K562 (cell line): ENCODE results near the gene PCBP3. TPM values are rescaled to one million over a fixed set of nuclear protein-coding genes. Genes with fewer than 3 reads are reported as not detected.

Source experiments
- ATAC-seq: fragments of 200-7000 bp; cut with Tn5 transposase; 3 replicates; pipeline ENCODE4 v1.9.1; 2020; ENCODE audit warnings: moderate library complexity
- BruUV-seq: library from RNA; stranded (reverse); fragments of 400-500 nt; replicated peaks from 2 replicates; lab custom pipeline; 2021; lab: Mats Ljungman, UMichigan
- CTCF ChIA-PET: fragments of 300-600 bp; formaldehyde crosslinking; extraction: SDS; loops from one replicate; lab custom pipeline; 2021; ENCODE audit warnings: low intra/inter-chr PET ratio; lab: Yijun Ruan, JAX
- POLR2A ChIA-PET: fragments of 300-600, 350-650 bp; sonication (Branson Sonifier 250); formaldehyde crosslinking; extraction: SDS; loops from one replicate; lab custom pipeline; 2021; ENCODE audit warnings: antibody characterized with exemption, inconsistent platforms; lab: Yijun Ruan, JAX
- DNase-seq, 4 experiments: peaks; one replicate each; pipeline versions ENCODE4 v3.0.0 to v3.0.0-alpha.2; 2011 to 2018; ENCODE audit warnings: low spot score in 3 of 4, mixed read lengths in 3 of 4; ENCODE audit errors: extremely low read depth in 1 of 4
- FAIRE-seq: peaks from 2 replicates; lab custom pipeline; 2011; peaks lifted over from hg19 to GRCh38; lab: Jason Lieb, UNC
- H2AFZ ChIP-seq: 2 replicates; pipeline ENCODE4 v1.6.0; 2011; ENCODE audit warnings: low read depth, low read length, control low read depth, inconsistent platforms
- H3K27ac ChIP-seq: fragments of 200-600 bp; 3 replicates; pipeline ENCODE4 v1.8.0; 2011; ENCODE audit warnings: low read depth, mild to moderate bottlenecking, control low read depth, inconsistent platforms, low read length, moderate library complexity, mixed read lengths; ENCODE audit errors: extremely low read depth
- H3K27me3 ChIP-seq, 2 experiments: fragments of 300-600 bp in 1 of 2; 2 replicates in 1 of 2; 3 replicates in 1 of 2; pipeline versions ENCODE4 v1.6.0 to v1.8.0; 2011; ENCODE audit warnings: inconsistent platforms in 2 of 2, low read length in 2 of 2, mild to moderate bottlenecking in 1 of 2, mixed read lengths in 1 of 2, moderate library complexity in 1 of 2; ENCODE audit not compliant: control insufficient read depth in 2 of 2, insufficient read depth in 2 of 2
- H3K36me3 ChIP-seq: fragments of 300-600 bp; 3 replicates; pipeline ENCODE4 v1.8.0; 2011; ENCODE audit warnings: mild to moderate bottlenecking, low read length, inconsistent platforms; ENCODE audit not compliant: control insufficient read depth, insufficient read depth
- H3K4me1 ChIP-seq, 2 experiments: fragments of 200-600 bp in 1 of 2; replicated peaks in 1 of 2; 2 replicates in 1 of 2; 3 replicates in 1 of 2; pipeline versions ENCODE4 v1.5.1 to v1.8.0; 2011; ENCODE audit warnings: inconsistent platforms in 2 of 2, low read length in 2 of 2, mild to moderate bottlenecking in 1 of 2, mixed read lengths in 1 of 2, moderate library complexity in 1 of 2; ENCODE audit not compliant: control insufficient read depth in 2 of 2, insufficient read depth in 2 of 2
- H3K4me2 ChIP-seq: 2 replicates; pipeline ENCODE4 v1.6.1; 2011; ENCODE audit warnings: low read length, control low read depth, inconsistent platforms, mixed read lengths; ENCODE audit not compliant: insufficient read depth
- H3K4me3 ChIP-seq: fragments of 200-600 bp; sonication (generic), shearing (Covaris generic); 2 replicates; pipeline ENCODE4 v1.5.1; 2016; ENCODE audit warnings: control low read depth, inconsistent platforms
- H3K79me2 ChIP-seq: fragments of 200-600 bp; 3 replicates; pipeline ENCODE4 v1.8.0; 2011; ENCODE audit warnings: low read length, inconsistent platforms; ENCODE audit not compliant: control insufficient read depth, insufficient read depth
- H3K9ac ChIP-seq, 2 experiments: 2 replicates each; pipeline versions ENCODE4 v1.6.0 to v1.6.1; 2011; ENCODE audit warnings: low read depth in 2 of 2, low read length in 2 of 2, control low read depth in 1 of 2, inconsistent platforms in 1 of 2, mild to moderate bottlenecking in 1 of 2, mixed read lengths in 1 of 2; ENCODE audit not compliant: insufficient read depth in 1 of 2
- H3K9me1 ChIP-seq: one replicate; pipeline ENCODE4 v1.6.0; 2011; ENCODE audit warnings: inconsistent platforms, mild to moderate bottlenecking, low read length, moderate library complexity; ENCODE audit not compliant: control insufficient read depth, insufficient read depth
- H3K9me3 ChIP-seq: replicated peaks from 2 replicates; pipeline ENCODE4 v1.5.1; 2011; ENCODE audit warnings: low read depth, low read length, inconsistent platforms; ENCODE audit not compliant: control insufficient read depth, insufficient read depth
- H4K20me1 ChIP-seq: replicated peaks from 2 replicates; pipeline ENCODE4 v1.6.1; 2011; ENCODE audit warnings: low read length, inconsistent platforms, mixed read lengths; ENCODE audit not compliant: control insufficient read depth, insufficient read depth
- CSDE1 ChIP-seq, 2 experiments: fragments of 450-650 bp; IDR thresholded peaks; 2 replicates each; pipeline ENCODE4 v1.6.1; 2016; ENCODE audit warnings: mild to moderate bottlenecking in 1 of 2
- IFI16 ChIP-seq: fragments of 250-450 bp; sonication (Bioruptor Pico); IDR thresholded peaks from 2 replicates; pipeline ENCODE4 v2.1.2; 2022; ENCODE audit warnings: mild to moderate bottlenecking, inconsistent platforms
- KDM4B ChIP-seq, 2 experiments: fragments of 450-650 bp in 1 of 2; sonication (generic) in 1 of 2; IDR thresholded peaks; 2 replicates each; pipeline ENCODE4 v1.6.1; 2016 to 2017; ENCODE audit warnings: borderline replicate concordance in 2 of 2, antibody characterized with exemption in 1 of 2, low read depth in 1 of 2, mild to moderate bottlenecking in 1 of 2
- MAFF ChIP-seq: IDR thresholded peaks from 2 replicates; pipeline ENCODE4 v1.6.1; 2012; ENCODE audit warnings: low read length, improper control_type of control experiment
- MBD1 ChIP-seq: fragments of 250-450 bp; sonication (Bioruptor Pico); IDR thresholded peaks from 2 replicates; pipeline ENCODE4 v1.8.0; 2022; ENCODE audit warnings: inconsistent platforms
- MED1 ChIP-seq: sonication (generic); formaldehyde crosslinking; IDR thresholded peaks from 2 replicates; pipeline ENCODE4 v1.8.1; 2023; ENCODE audit warnings: missing genetic modification reagents, borderline replicate concordance
- WGBS: fragments of 100-300 bp; shearing (Covaris generic); methylation state at CpG from one replicate; pipeline ENCODE4 v1.1.6; 2016; ENCODE audit warnings: low coverage, mixed read lengths; ENCODE audit not compliant: insufficient coverage; ENCODE audit errors: missing lambda C conversion rate; 5-methylcytosine and 5-hydroxymethylcytosine counted together
- in situ Hi-C: fragments of 300-500 bp; cut with MboI; formaldehyde crosslinking; loops from 4 replicates; pipeline ENCODE4 v1.15.0; 2018; ENCODE audit warnings: inconsistent platforms, mixed read lengths
- intact Hi-C: fragments of 100-400 bp; cut with micrococcal nuclease; formaldehyde crosslinking; loops from 2 replicates; pipeline ENCODE4 v1.14.2; 2022
- polyA plus RNA-seq, 8 experiments: library from polyadenylated mRNA; depleted of rRNA in 4 of 8; stranded (reverse) in 5 of 8; unstranded in 3 of 8; fragments of >200 nt; fragmentation: Nextera tagmentation in 2 of 8; fragmentation: Illumina TruSeq in 1 of 8; extraction: Ambion mirVana in 2 of 8; extraction: Trizol in 1 of 8; gene quantifications; 2 replicates each; pipeline versions ENCODE4 v1.2.1 to v1.2.3, GENCODE V29; 2011 to 2014; ENCODE audit warnings: inconsistent platforms in 1 of 8, missing spikeins in 1 of 8
- total RNA-seq, 7 experiments: library from RNA; depleted of rRNA in 6 of 7; stranded (reverse); fragments of >200 nt in 6 of 7; fragmentation: Illumina TruSeq in 2 of 7; extraction: Trizol in 2 of 7; gene quantifications; 2 replicates each; pipeline versions ENCODE4 v1.2.1 to v1.2.3, GENCODE V29; 2011 to 2021; ENCODE audit warnings: low replicate concordance in 1 of 7
- TF ChIP-seq, protein P1 (sequence below): sonication (generic); formaldehyde crosslinking; IDR thresholded peaks from 2 replicates; pipeline ENCODE4 v1.5.0; 2020; ENCODE audit warnings: missing genetic modification reagents

The PCBP3 gene
- total and polyA plus RNA-seq, 9 of the 15 experiments (the other 6 are each of a cell fraction or from before 2014, with no cell fraction given), result 0.18 TPM; not detected in 8

DNA sequence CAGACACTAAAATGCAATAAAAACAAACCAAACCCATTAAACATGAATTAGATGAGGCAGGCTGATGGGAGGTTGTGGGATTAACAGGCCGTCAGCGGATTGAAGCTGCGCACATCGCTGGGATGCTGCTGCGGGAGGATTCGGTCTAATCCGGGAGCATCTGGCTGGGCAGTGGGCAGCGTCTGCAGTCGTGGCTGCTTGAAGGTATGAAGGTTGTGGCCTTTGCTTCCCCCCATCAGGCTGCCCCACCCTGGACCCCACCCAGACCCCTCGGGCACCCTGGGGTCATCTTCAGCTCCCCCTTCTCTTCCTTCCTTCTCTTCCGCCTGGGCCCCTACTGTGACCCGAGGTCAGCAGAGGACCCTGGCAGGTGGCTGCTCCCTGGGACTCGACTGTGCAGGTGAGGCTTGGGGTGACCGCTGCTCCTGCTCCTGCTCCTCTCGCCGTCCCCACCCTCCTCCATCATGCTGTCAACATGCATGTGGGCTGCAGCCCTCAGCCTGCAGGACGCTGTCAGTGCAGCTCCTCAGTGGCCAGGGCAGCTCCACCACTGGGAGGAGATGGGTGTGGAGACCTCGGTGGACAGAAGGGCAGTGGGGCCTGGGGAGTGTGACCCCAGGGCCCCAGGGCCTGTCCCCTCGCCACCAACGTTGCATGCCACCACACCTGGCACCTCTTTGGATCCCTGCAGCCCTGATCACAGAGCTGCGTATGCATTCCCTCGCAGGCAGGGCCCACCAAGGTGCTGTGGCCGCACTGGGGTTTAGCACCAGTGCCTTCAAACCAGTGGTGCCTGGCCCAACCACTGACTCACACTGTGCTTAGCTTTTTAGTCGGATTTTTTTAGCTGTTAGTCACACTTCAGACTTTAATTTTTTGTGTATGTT lies 225.8 kb downstream of the PCBP3 start:
- TF ChIP-seq MAFF (no peak), IFI16 (CRISPR knock-in tag) (no peak), MBD1 (CRISPR knock-in tag) (no peak), KDM4B (IDR thresholded peaks at IDR 0.05; ENCODE audit: borderline replicate concordance in 2 of 2, low read depth in 1 of 2) (no peak), CSDE1 (IDR thresholded peaks at IDR 0.05) (no peak), MED1 (no peak)
- TF ChIP-seq, protein P1, sequence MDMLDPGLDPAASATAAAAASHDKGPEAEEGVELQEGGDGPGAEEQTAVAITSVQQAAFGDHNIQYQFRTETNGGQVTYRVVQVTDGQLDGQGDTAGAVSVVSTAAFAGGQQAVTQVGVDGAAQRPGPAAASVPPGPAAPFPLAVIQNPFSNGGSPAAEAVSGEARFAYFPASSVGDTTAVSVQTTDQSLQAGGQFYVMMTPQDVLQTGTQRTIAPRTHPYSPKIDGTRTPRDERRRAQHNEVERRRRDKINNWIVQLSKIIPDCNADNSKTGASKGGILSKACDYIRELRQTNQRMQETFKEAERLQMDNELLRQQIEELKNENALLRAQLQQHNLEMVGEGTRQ (CRISPR knock-in tag), result no peak
- TF ChIP-seq, all 486 proteins: peak for 0
- WGBS, result under 1% methylated on average over 21 of the region's 24 CpGs
- no peak for FAIRE-seq
- POLR2A ChIA-PET, result interaction anchor here (0.6 to 1.4 kb wide), 2 partner anchors 11 kb away, joined by 3 to 5 read pairs; no protein-coding TSS in a partner anchor
- in situ Hi-C loops, result no loop called here
- Histone ChIP-seq H3K4me3 (no peak overlapping the region), H3K4me1 (peaks cover 0 to 8% of the 10 kb centered on the region in 2 experiments; a peak in 1 of 5 replicates), H3K27ac (no peak overlapping the region), H3K4me2 (no peak overlapping the region), H3K9ac (no peak overlapping the region), H4K20me1 (peaks cover 19% of the 10 kb centered on the region), H3K9me1 (no peaks in the 10 kb centered on the region), H3K79me2 (no peaks in the 10 kb centered on the region), H2AFZ (no peak overlapping the region), H3K36me3 (no peaks in the 10 kb centered on the region), H3K27me3 (peaks cover 52 to 87% of the 10 kb centered on the region in 2 experiments), H3K9me3 (no peaks in the 10 kb centered on the region)
- intact Hi-C loops, result no loop called here
- CTCF ChIA-PET, result no interaction called here
- BruUV-seq, result no TSS peak
- DNase-seq, result no peak
- ATAC-seq, result no peak; the same call in 2 of the 3 replicates
